ENCODE data around the gene LRRC75A. TPM values are rescaled to one million over a fixed set of nuclear protein-coding genes. Genes with fewer than 3 reads are reported as not detected.

LRRC75A gene
- total RNA-seq, 1 experiment from 2014 or later: 10.1 TPM

DNA sequence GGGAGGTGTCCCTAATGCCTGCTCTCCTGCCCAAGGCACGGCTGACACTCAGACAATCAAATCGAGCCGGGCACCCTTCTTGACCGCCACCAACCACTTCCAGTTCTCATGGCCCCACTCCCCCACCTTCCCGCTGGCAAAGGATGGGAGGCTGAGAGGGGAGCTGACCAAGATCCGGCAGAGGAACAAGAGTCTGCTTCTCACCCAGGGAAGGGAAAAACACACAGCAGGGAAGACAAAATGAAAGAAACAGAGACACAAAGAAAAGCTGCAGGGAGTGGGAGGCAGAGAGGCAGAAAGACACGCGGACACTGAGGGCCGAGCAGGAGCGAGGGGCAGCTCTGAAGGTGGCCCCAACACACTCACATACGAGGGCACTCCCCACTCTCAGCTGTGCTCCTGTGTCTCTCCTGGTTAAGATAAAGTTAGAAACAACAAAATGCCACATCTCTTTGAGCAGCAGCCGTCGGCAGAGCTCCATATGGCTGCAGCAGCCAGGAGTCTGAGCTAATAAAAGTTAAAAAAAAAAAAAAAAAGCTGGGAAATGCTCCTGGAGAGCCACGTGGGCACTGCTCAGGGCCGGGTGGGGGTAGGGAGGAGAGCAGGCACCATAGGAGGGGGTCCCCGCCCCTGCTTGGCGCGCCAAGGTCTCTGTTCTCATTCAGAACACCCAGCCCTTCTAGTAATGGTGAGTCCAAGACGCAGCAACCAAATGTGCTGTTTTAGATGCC is 7.4 kb downstream of the LRRC75A start:
- TF ChIP-seq, protein P1, sequence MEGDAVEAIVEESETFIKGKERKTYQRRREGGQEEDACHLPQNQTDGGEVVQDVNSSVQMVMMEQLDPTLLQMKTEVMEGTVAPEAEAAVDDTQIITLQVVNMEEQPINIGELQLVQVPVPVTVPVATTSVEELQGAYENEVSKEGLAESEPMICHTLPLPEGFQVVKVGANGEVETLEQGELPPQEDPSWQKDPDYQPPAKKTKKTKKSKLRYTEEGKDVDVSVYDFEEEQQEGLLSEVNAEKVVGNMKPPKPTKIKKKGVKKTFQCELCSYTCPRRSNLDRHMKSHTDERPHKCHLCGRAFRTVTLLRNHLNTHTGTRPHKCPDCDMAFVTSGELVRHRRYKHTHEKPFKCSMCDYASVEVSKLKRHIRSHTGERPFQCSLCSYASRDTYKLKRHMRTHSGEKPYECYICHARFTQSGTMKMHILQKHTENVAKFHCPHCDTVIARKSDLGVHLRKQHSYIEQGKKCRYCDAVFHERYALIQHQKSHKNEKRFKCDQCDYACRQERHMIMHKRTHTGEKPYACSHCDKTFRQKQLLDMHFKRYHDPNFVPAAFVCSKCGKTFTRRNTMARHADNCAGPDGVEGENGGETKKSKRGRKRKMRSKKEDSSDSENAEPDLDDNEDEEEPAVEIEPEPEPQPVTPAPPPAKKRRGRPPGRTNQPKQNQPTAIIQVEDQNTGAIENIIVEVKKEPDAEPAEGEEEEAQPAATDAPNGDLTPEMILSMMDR (conservative IDR thresholded peaks at IDR 0.05): no peak
- Histone ChIP-seq H3K18ac (ENCODE audit: insufficient read length, low read depth, low read length) (peak overlapping the region; percentile 96), H3K9me3 (ENCODE audit: control insufficient read depth, low read depth, low read length) (no peaks in the 10 kb centered on the region), H3K14ac (ENCODE audit: insufficient read depth, low read length) (peak overlapping the region; percentile 94), H3K56ac (ENCODE audit: insufficient read length, low read depth, low read length) (peak overlapping the region; percentile 29), H2AFZ (ENCODE audit: low read length) (no peak overlapping the region), H3K27ac (ENCODE audit: insufficient read length, low read depth, low read length) (peak overlapping the region; percentile 73), H3K23me2 (ENCODE audit: insufficient read length, low read depth, low read length, poor library complexity, severe bottlenecking) (peaks cover 4% of the 10 kb centered on the region), H3K79me2 (ENCODE audit: insufficient read depth, low read length) (no peaks in the 10 kb centered on the region; the same call in 1 of the 2 replicates), H3K27me3 (ENCODE audit: insufficient read depth, low read length) (no peaks in the 10 kb centered on the region), H4K8ac (replicated peaks; ENCODE audit: insufficient read length, low read depth, low read length) (no peak overlapping the region), H2AK5ac (ENCODE audit: insufficient read length, low read length) (no peak overlapping the region), H2BK5ac (ENCODE audit: insufficient read length, low read length) (no peak overlapping the region), H4K20me1 (ENCODE audit: control insufficient read depth, insufficient read depth, insufficient read length) (no peaks in the 10 kb centered on the region), H2BK120ac (ENCODE audit: low read depth, low read length, poor library complexity, severe bottlenecking) (peak overlapping the region; percentile 89), H3K23ac (ENCODE audit: insufficient read length, low read depth, low read length) (no peak overlapping the region), H4K91ac (ENCODE audit: insufficient read length, low read depth, low read length) (peak overlapping the region; percentile 55), H2BK12ac (ENCODE audit: insufficient read length, low read depth, low read length) (peak overlapping the region; percentile 91), H2BK20ac (ENCODE audit: low read depth, low read length, poor library complexity, severe bottlenecking) (no peak overlapping the region), H3T11ph (ENCODE audit: low read length) (no peak overlapping the region), H3K4ac (ENCODE audit: low read depth, low read length) (peak overlapping the region; percentile 32; the same call in 1 of the 2 replicates), H3K9ac (ENCODE audit: extremely low read depth, insufficient read length, low read length) (peak overlapping the region; percentile 69), H3K79me1 (ENCODE audit: insufficient read depth, low read depth, low read length, poor library complexity, severe bottlenecking) (no peaks in the 10 kb centered on the region), H3K4me1 (ENCODE audit: insufficient read depth, low read length) (peaks cover 19% of the 10 kb centered on the region; the same call in 1 of the 2 replicates), H3K4me2 (ENCODE audit: insufficient read depth, insufficient read length, low read length) (peak overlapping the region; percentile 36), H4K5ac (ENCODE audit: insufficient read length, low read depth, low read length) (peak overlapping the region; percentile 67), H2BK15ac (ENCODE audit: low read depth, low read length) (no peak overlapping the region)
- DNase-seq: peak; percentile 69
- peak overlapping the region; percentile 73 to 95 (median 93) for H3K27ac Mint-ChIP-seq
- no CpG with 5 or more reads among the region's 19 CpGs for WGBS (ENCODE audit: extremely low coverage, insufficient read length, low lambda C conversion rate)
- no peaks in the 10 kb centered on the region for H3K27me3 Mint-ChIP-seq (ENCODE audit: low read depth)
- H3K4me3 Mint-ChIP-seq: peak overlapping the region; percentile 40 to 69
- H3K36me3 Mint-ChIP-seq (ENCODE audit: insufficient read depth in 1 of 3, low read depth in 3 of 3): peaks cover 0 to 2% (median 0%) of the 10 kb centered on the region in 3 experiments; a peak in 2 of 7 replicates
- H3K4me1 Mint-ChIP-seq: peaks cover 67 to 76% of the 10 kb centered on the region in 2 experiments
- H3K9me3 Mint-ChIP-seq: no peaks in the 10 kb centered on the region; a peak in 1 of 5 replicates
